Ishikawa (cell line): ENCODE measurements around the gene NAP1L1.

ENCODE experiments used
- CEBPB ChIP-seq: IDR thresholded peaks from 2 replicates; pipeline ENCODE4 v1.6.1; 2012
- CREB1 ChIP-seq: IDR thresholded peaks from 2 replicates; pipeline ENCODE4 v1.6.1; 2012; ENCODE audit warnings: low read depth
- EGR1 ChIP-seq: IDR thresholded peaks from 2 replicates; pipeline ENCODE4 v1.6.1; 2012
- EP300 ChIP-seq: IDR thresholded peaks from 2 replicates; pipeline ENCODE4 v1.6.1; 2012; ENCODE audit warnings: borderline replicate concordance
- FOXM1 ChIP-seq: IDR thresholded peaks from 2 replicates; pipeline ENCODE4 v1.6.1; 2012; ENCODE audit warnings: low read depth, borderline replicate concordance
- NFIC ChIP-seq: IDR thresholded peaks from 2 replicates; pipeline ENCODE4 v1.6.1; 2012
- RAD21 ChIP-seq: IDR thresholded peaks from 2 replicates; pipeline ENCODE4 v1.6.1; 2012; ENCODE audit warnings: low read depth
- TAF1 ChIP-seq: IDR thresholded peaks from 2 replicates; pipeline ENCODE4 v1.6.1; 2012; ENCODE audit warnings: low read depth, mild to moderate bottlenecking
- TCF12 ChIP-seq: IDR thresholded peaks from 2 replicates; pipeline ENCODE4 v1.6.1; 2012; ENCODE audit warnings: low read depth
- TEAD4 ChIP-seq: IDR thresholded peaks from 2 replicates; pipeline ENCODE4 v1.6.1; 2012
- YY1 ChIP-seq: IDR thresholded peaks from 2 replicates; pipeline ENCODE4 v1.6.1; 2012; ENCODE audit warnings: low read depth
- ZBTB7A ChIP-seq: IDR thresholded peaks from 2 replicates; pipeline ENCODE4 v1.6.1; 2012; ENCODE audit warnings: low read depth
- TF ChIP-seq, protein P1 (sequence below): IDR thresholded peaks from 2 replicates; pipeline ENCODE4 v1.6.1; 2012
- TF ChIP-seq, protein P2 (sequence below): IDR thresholded peaks from 2 replicates; pipeline ENCODE4 v1.6.1; 2012; ENCODE audit warnings: low read depth, mild to moderate bottlenecking
- TF ChIP-seq, protein P3 (sequence below): IDR thresholded peaks from 2 replicates; pipeline ENCODE4 v1.6.1; 2012

Gene NAP1L1

DNA sequence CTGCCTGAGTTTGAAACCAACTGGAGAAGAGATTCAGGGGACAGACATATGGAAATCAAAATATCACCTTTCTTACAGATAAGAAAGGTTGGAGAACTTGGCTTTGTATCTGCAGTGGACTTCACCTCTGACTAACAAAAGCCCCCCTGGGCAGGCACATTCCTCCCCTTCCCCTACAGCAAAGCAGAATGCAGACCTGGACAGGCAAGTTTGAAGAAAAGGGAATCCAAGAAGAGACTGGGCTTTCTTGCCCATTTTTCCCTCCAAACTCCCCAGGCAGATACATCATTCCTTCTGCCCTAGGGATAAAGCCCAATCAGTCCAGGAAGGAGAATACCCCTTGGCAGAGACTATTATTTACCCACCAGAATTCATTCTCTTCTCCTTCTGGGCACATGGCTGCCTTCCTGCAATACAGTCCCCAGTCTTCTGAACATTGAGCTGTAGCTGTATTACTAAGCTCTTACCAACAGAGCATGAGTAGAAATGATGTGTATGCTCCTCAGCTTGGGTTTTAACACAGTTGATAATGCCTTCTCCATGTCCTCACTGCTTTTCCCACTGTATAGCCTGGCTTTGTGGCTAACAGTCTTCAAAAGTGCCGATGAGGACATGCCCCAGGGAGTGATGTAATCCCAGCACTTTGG, 17.4 kb upstream of the NAP1L1 start:
- no peak for TF ChIP-seq TEAD4
- TF ChIP-seq, protein P1, sequence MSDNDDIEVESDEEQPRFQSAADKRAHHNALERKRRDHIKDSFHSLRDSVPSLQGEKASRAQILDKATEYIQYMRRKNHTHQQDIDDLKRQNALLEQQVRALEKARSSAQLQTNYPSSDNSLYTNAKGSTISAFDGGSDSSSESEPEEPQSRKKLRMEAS, result no peak
- TF ChIP-seq, protein P2, sequence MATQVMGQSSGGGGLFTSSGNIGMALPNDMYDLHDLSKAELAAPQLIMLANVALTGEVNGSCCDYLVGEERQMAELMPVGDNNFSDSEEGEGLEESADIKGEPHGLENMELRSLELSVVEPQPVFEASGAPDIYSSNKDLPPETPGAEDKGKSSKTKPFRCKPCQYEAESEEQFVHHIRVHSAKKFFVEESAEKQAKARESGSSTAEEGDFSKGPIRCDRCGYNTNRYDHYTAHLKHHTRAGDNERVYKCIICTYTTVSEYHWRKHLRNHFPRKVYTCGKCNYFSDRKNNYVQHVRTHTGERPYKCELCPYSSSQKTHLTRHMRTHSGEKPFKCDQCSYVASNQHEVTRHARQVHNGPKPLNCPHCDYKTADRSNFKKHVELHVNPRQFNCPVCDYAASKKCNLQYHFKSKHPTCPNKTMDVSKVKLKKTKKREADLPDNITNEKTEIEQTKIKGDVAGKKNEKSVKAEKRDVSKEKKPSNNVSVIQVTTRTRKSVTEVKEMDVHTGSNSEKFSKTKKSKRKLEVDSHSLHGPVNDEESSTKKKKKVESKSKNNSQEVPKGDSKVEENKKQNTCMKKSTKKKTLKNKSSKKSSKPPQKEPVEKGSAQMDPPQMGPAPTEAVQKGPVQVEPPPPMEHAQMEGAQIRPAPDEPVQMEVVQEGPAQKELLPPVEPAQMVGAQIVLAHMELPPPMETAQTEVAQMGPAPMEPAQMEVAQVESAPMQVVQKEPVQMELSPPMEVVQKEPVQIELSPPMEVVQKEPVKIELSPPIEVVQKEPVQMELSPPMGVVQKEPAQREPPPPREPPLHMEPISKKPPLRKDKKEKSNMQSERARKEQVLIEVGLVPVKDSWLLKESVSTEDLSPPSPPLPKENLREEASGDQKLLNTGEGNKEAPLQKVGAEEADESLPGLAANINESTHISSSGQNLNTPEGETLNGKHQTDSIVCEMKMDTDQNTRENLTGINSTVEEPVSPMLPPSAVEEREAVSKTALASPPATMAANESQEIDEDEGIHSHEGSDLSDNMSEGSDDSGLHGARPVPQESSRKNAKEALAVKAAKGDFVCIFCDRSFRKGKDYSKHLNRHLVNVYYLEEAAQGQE, result no peak
- TF ChIP-seq YY1, result no peak
- no peak for TF ChIP-seq FOXM1
- TF ChIP-seq EGR1, result no peak
- TF ChIP-seq CEBPB, result no peak
- no peak for TF ChIP-seq NFIC
- no peak for TF ChIP-seq RAD21
- TF ChIP-seq TAF1, result no peak
- TF ChIP-seq, protein P3, sequence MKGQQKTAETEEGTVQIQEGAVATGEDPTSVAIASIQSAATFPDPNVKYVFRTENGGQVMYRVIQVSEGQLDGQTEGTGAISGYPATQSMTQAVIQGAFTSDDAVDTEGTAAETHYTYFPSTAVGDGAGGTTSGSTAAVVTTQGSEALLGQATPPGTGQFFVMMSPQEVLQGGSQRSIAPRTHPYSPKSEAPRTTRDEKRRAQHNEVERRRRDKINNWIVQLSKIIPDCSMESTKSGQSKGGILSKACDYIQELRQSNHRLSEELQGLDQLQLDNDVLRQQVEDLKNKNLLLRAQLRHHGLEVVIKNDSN, result no peak
- no peak for TF ChIP-seq EP300
- TF ChIP-seq CREB1, result no peak
- no peak for TF ChIP-seq ZBTB7A
- no peak for TF ChIP-seq TCF12

DNA sequence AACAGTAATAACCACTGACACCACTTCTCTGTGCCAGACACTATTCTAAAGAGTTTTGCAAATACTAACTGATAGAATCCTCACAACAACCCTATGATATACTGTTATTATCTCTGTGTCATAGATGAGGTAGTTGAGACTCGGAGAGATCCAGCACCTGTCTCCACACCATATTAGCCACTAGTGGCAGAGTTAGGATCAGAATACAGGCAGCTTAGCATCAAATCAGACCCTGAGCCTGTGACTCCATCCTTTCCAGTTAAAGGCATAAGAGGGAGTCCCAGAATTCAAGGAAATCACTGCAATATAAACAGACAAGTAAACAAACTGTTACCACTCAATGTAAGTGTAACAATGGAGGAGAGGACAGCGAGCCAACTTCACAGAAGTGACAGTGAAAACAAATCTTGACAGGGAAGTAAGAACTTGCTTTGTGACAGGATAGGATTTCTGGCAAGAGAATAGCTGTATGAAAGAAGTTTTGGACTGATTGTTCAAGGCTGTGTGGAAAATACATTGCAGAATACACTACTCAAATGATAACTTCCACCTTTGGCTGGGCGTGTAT, 11.7 kb upstream of the NAP1L1 start:
- TF ChIP-seq TCF12, result no peak
- no peak for TF ChIP-seq EGR1
- TF ChIP-seq, protein P1, result no peak
- no peak for TF ChIP-seq CEBPB
- no peak for TF ChIP-seq RAD21
- TF ChIP-seq CREB1, result no peak
- TF ChIP-seq FOXM1, result no peak
- TF ChIP-seq, protein P2, result no peak
- TF ChIP-seq TAF1, result no peak
- TF ChIP-seq EP300, result no peak

DNA sequence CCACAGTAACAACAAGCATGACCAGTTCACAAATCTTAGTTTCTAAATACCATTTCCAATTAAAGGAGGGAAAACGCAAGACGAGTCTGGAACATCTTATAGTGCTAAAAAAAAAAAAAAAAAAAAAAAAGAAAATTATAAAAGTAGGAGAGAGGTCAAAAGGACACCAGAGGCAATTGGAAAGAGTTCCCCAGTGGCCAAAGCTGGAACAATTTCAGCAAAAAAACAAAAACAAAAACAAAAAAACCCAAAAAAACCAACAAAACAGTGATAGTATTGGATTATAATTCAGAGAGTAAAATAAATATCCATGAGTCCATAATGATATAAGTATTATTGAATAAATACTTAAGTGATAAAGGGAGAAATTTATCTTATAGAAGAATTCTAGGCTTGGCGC, 10.3 kb upstream of the NAP1L1 start:
- TF ChIP-seq FOXM1, result no peak
- TF ChIP-seq, protein P1, result no peak

DNA sequence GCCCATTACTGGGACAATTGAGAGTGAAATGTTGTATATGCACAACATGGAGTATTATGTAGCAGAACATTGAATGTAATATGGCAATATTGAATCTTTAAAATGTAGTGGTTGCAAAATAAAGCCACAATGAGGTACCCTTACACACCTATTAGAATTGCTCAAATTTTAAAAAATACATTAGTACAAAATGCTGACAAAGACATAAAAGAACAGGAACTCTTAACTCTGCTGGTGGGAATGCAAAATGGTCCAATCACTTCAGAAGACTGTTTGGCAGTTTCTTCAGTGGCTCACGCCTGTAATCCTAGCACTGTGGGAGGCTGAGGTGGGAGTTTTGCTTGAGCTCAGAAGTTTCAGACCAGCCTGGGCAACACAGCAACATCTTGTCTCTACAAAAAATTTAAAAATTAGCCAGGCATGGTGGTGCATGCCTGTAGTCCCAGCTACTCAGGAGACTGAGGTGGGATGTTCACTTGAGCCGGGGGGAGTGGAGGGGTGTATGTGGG, 6.8 kb upstream of the NAP1L1 start:
- no peak for TF ChIP-seq TCF12
- no peak for TF ChIP-seq FOXM1
- TF ChIP-seq CEBPB, result no peak

DNA sequence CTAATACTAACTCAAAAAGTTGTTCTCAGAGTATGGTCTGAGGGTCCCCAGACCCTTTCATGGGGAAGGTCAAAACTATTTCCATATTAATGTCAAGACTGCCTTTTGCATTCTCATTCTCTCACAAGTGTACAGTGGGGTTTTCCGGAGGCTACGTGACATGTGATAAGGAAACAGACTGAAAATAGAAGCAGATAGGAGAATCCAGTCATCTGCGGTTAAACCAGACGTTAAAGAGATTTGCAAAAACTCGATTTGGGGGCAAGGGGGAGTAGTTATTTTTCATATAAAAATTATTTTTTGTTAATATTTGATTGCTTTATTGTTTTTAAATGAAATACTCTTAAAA, 1.0 kb upstream of the NAP1L1 start:
- TF ChIP-seq NFIC (no peak), ZBTB7A (no peak), YY1 (no peak), TAF1 (no peak), FOXM1 (no peak), CEBPB (no peak), CREB1 (no peak), TEAD4 (no peak)
- TF ChIP-seq, protein P1, result no peak

DNA sequence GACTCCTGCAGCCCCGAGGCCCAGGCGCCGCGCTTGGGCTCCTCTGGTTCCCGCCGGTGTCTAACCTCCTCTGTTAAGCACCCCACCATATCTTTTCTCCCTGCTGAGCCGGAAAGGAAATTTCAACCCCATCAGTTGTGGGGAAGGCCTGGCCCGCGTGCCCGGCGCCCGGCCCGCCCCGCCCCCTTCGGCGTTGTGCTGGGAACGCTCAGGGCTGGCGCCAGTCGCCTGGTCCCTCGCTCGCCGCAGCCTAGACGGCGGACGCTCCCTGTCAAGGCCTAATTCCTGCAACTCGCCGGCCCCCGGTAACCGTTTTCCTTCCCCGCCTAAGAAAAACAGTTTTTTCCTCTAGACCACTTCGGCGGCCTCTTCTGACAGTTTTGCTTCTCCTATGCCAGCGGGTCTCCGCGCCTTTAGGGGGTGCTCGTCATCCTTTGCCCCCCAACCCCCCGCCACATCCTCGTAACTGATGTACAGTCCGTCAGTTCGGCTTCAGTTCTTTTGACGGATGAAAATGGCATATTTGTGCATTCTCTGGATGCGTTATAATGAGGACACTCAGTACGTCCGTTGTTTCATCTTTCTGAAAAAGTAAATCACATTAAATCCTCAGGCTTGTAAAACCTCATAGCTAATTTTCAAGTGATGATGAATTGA, 506 bp upstream of the NAP1L1 start:
- TF ChIP-seq CEBPB (no peak), YY1 (0 out of 2 replicates have a peak, but pooled peaks have one; percentile 12), CREB1 (no peak), TEAD4 (no peak), TAF1 (no peak), ZBTB7A (peak; percentile 58; the same call in 1 of the 2 replicates), RAD21 (peak; percentile 15; the same call in 1 of the 2 replicates), EGR1 (no peak), TCF12 (no peak)
- TF ChIP-seq, protein P1, result no peak; the same call in 1 of the 2 replicates
- TF ChIP-seq, protein P2, result no peak
- TF ChIP-seq, protein P3, result no peak
